ENCODE results near the gene SH3BP1.
"Not testable (repeated sequence)": the region's sequence is repeated elsewhere in the genome, so short reads cannot be mapped to it uniquely, and the experiment has no call there.

The SH3BP1 gene, protein sequence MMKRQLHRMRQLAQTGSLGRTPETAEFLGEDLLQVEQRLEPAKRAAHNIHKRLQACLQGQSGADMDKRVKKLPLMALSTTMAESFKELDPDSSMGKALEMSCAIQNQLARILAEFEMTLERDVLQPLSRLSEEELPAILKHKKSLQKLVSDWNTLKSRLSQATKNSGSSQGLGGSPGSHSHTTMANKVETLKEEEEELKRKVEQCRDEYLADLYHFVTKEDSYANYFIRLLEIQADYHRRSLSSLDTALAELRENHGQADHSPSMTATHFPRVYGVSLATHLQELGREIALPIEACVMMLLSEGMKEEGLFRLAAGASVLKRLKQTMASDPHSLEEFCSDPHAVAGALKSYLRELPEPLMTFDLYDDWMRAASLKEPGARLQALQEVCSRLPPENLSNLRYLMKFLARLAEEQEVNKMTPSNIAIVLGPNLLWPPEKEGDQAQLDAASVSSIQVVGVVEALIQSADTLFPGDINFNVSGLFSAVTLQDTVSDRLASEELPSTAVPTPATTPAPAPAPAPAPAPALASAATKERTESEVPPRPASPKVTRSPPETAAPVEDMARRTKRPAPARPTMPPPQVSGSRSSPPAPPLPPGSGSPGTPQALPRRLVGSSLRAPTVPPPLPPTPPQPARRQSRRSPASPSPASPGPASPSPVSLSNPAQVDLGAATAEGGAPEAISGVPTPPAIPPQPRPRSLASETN

DNA sequence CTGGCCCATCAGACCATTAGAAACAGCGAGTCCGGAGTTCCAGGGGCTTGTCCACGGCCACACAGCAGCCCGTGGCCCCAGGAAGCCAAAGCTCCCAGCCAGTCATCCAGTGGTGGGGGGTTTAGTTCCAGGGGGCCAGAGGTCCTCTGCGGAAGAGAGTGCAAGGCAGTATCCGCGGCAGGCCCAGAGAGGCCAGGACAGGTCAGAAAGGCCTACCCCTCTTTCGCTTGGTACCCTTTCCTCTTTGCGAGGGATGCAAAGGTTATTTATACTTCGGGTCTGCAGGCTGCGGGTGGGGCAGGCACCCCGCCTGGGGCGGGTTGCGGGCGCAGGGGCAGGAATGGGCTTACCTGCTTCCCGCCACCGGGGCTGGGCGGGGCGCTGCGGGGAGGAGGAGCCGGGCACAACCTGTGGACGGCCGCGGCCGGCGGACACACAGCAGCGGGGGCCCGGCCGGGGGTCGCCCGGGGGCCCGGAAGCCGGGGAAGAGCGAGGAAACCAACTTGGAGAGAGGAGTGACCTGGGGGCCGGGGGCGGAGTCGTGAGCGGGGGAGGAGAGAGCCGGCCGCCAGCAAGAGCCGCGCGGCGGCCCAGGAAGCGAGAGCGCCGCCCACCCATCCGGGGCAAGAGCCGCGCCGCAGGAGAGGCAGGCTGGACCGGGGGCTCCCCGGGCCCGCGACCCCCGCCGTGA, at the start of gene SH3BP1:
TSS of gene SH3BP1 (plus strand) at position 600 of the 691 bp plus-strand sequence. CDS start 119 bp downstream, outside the sequence.
- Histone ChIP-seq H3K4me3 (peak within 1 kb of the TSS; percentile 79), H3K27ac (peak within 1 kb of the TSS in 1 of 2 donors; percentile 78)
- TF ChIP-seq CTCF (IDR thresholded peaks at IDR 0.05), result no peak
- DNase-seq (ENCODE audit: low spot score), result no peak

GRCh38 chr22:37591081-37591480, 48.4 kb upstream of the SH3BP1 start:
- not testable (repeated sequence) for H3K27ac ChIP-seq; DNase-seq (ENCODE audit: low spot score); H3K4me3 ChIP-seq

- no peak overlapping the region for H3K27ac ChIP-seq
- peak overlapping the region; percentile 18 for H3K4me3 ChIP-seq
- TF ChIP-seq CTCF (IDR thresholded peaks at IDR 0.05), result no peak
- DNase-seq (ENCODE audit: low spot score), result no peak
These were observed 47.6 kb upstream of the SH3BP1 start for GRCh38 chr22:37591823-37592404.

DNA sequence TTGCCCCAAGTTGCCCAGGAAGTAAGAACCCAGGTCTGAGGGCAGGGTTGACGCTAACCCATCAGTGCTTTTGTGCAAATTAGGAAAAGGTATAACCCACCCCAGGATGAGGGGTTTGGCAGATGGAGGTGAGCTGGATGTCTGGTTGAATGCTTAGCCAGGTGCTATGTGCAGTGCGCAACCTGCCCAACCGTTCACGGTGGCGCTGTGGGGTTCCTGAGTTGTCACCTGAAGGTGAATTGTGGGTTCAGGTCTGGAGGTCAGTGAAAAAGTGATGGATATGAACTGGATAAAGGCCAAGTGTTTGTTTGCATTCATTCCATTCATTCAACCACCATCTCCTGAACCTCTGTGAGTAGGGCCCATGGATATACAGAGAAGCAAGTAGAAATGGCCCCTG, 45.2 kb upstream of the SH3BP1 start:
- Histone ChIP-seq H3K27ac (no peak overlapping the region), H3K4me3 (no peak overlapping the region)
- no peak for DNase-seq (ENCODE audit: low spot score)
- no peak for TF ChIP-seq CTCF (IDR thresholded peaks at IDR 0.05)

DNA sequence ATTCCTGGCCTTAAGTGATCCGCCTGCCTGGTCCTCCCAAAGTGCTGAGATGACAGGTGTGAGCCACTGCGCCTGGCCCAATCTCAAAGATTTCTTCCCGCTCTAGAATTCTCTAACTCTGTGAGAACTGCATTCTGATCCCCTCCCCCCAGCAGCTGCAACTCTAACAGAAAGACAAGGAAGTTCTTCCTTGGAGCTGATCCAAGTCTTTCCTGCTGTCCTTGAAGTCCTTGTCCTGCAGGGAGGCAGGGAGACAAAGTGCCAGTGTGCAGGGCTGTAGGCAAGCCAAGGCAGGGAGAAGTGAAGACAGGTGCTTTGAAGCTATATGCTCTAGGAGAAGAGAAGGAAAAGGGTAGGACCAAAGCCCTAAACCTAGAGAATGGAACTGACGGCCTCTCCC, 40.3 kb upstream of the SH3BP1 start:
- no peak for DNase-seq (ENCODE audit: low spot score)
- TF ChIP-seq CTCF (IDR thresholded peaks at IDR 0.05), result no peak
- Histone ChIP-seq H3K27ac (no peak overlapping the region), H3K4me3 (no peak overlapping the region)

- no peak for TF ChIP-seq CTCF (IDR thresholded peaks at IDR 0.05)
- DNase-seq (ENCODE audit: low spot score), result no peak
- H3K27ac ChIP-seq, result no peak overlapping the region
- H3K4me3 ChIP-seq, result no peak overlapping the region
These were observed 38.3 kb upstream of the SH3BP1 start for GRCh38 chr22:37601203-37601539.

All from coronary artery (tissue), 2 donors.